ENCODE data around the gene TNFRSF19.

GRCh38 chr13:23634897-23635296 lies 64.7 kb downstream of the TNFRSF19 start:
- TF ChIP-seq, protein P1, sequence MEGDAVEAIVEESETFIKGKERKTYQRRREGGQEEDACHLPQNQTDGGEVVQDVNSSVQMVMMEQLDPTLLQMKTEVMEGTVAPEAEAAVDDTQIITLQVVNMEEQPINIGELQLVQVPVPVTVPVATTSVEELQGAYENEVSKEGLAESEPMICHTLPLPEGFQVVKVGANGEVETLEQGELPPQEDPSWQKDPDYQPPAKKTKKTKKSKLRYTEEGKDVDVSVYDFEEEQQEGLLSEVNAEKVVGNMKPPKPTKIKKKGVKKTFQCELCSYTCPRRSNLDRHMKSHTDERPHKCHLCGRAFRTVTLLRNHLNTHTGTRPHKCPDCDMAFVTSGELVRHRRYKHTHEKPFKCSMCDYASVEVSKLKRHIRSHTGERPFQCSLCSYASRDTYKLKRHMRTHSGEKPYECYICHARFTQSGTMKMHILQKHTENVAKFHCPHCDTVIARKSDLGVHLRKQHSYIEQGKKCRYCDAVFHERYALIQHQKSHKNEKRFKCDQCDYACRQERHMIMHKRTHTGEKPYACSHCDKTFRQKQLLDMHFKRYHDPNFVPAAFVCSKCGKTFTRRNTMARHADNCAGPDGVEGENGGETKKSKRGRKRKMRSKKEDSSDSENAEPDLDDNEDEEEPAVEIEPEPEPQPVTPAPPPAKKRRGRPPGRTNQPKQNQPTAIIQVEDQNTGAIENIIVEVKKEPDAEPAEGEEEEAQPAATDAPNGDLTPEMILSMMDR (IDR thresholded peaks at IDR 0.05) = no peak; the same call in 1 of the 2 replicates
- no peak for TF ChIP-seq POLR2AphosphoS5 (IDR thresholded peaks at IDR 0.05; ENCODE audit: low read depth, low read length)

All from Panc1 (cell line).